HepG2 (cell line): ENCODE results near the gene BRSK2.

Source experiments
- CEBPB ChIP-seq: IDR thresholded peaks from 2 replicates; pipeline ENCODE4 v1.6.1; 2011; ENCODE audit warnings: low read depth, low read length, improper control_type of control experiment, borderline replicate concordance
- CREB1 ChIP-seq, 2 experiments: fragments of 450-650 bp in 1 of 2; IDR thresholded peaks; 2 replicates each; pipeline ENCODE4 v1.6.1; 2016 to 2017; ENCODE audit warnings: control low read depth in 1 of 2, mild to moderate bottlenecking in 1 of 2, missing compliant biosample characterization in 1 of 2, missing genetic modification characterization in 1 of 2
- FOXK2 ChIP-seq: fragments of 450-650 bp; IDR thresholded peaks from 2 replicates; pipeline ENCODE4 v1.6.1; 2016
- MXD3 ChIP-seq: IDR thresholded peaks from 2 replicates; pipeline ENCODE4 v1.6.1; 2016; ENCODE audit warnings: mild to moderate bottlenecking, missing biosample characterization, missing genetic modification reagents
- REPIN1 ChIP-seq: sonication (generic); formaldehyde crosslinking; IDR thresholded peaks from 2 replicates; pipeline ENCODE4 v1.8.0; 2022; ENCODE audit warnings: missing genetic modification reagents, low read depth, mild to moderate bottlenecking, borderline replicate concordance
- RFX5 ChIP-seq: IDR thresholded peaks from 2 replicates; pipeline ENCODE4 v1.6.1; 2011; ENCODE audit warnings: low read depth, low read length, improper control_type of control experiment
- RNF2 ChIP-seq: fragments of 450-650 bp; conservative IDR thresholded peaks from 2 replicates; pipeline ENCODE4 v1.6.1; 2016; ENCODE audit warnings: low read depth
- ZFP62 ChIP-seq: sonication (generic); formaldehyde crosslinking; IDR thresholded peaks from 2 replicates; pipeline ENCODE4 v1.4.0; 2020; ENCODE audit warnings: missing genetic modification reagents
- TF ChIP-seq, protein P1 (sequence below): sonication (generic); formaldehyde crosslinking; IDR thresholded peaks from 2 replicates; pipeline ENCODE4 v1.5.0; 2020; ENCODE audit warnings: mild to moderate bottlenecking, missing genetic modification reagents, moderate library complexity

- no peak for TF ChIP-seq FOXK2
- TF ChIP-seq ZFP62 (CRISPR knock-in tag), result no peak
- no peak for TF ChIP-seq RNF2
- TF ChIP-seq, protein P1, sequence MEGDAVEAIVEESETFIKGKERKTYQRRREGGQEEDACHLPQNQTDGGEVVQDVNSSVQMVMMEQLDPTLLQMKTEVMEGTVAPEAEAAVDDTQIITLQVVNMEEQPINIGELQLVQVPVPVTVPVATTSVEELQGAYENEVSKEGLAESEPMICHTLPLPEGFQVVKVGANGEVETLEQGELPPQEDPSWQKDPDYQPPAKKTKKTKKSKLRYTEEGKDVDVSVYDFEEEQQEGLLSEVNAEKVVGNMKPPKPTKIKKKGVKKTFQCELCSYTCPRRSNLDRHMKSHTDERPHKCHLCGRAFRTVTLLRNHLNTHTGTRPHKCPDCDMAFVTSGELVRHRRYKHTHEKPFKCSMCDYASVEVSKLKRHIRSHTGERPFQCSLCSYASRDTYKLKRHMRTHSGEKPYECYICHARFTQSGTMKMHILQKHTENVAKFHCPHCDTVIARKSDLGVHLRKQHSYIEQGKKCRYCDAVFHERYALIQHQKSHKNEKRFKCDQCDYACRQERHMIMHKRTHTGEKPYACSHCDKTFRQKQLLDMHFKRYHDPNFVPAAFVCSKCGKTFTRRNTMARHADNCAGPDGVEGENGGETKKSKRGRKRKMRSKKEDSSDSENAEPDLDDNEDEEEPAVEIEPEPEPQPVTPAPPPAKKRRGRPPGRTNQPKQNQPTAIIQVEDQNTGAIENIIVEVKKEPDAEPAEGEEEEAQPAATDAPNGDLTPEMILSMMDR, result no peak
- TF ChIP-seq REPIN1 (CRISPR knock-in tag), result no peak
- no peak for TF ChIP-seq CREB1 (IDR thresholded peaks at IDR 0.05)
- no peak for TF ChIP-seq CREB1 (CRISPR knock-in tag; IDR thresholded peaks at IDR 0.05)
- no peak for TF ChIP-seq CEBPB
- TF ChIP-seq RFX5, result no peak
- no peak for TF ChIP-seq MXD3 (CRISPR knock-in tag)
Observed at GRCh38 chr11:1368216-1368615, 21.5 kb upstream of the BRSK2 start.
